ENCODE results near the gene CENPO. TPM values are rescaled to one million over a fixed set of nuclear protein-coding genes. Genes with fewer than 3 reads are reported as not detected.

CENPO gene
- total and polyA plus RNA-seq, 12 donors: 2.6 to 16.6 (median 9.5) TPM

GRCh38 chr2:24754985-24755705 lies 38.1 kb upstream of the CENPO start:
- Histone ChIP-seq H3K27me3 (no peaks in the 10 kb centered on the region), H3K36me3 (replicated peaks in 1 of 2) (peaks cover 0 to 62% of the 10 kb centered on the region in 2 donors), H3K4me1 (replicated peaks in 1 of 2) (no peaks in the 10 kb centered on the region), H3K9me3 (replicated peaks in 1 of 3) (no peaks in the 10 kb centered on the region), H3K4me3 (no peak overlapping the region), H3K27ac (no peak overlapping the region)
- DNase-seq: no peak
- TF ChIP-seq, protein P1, sequence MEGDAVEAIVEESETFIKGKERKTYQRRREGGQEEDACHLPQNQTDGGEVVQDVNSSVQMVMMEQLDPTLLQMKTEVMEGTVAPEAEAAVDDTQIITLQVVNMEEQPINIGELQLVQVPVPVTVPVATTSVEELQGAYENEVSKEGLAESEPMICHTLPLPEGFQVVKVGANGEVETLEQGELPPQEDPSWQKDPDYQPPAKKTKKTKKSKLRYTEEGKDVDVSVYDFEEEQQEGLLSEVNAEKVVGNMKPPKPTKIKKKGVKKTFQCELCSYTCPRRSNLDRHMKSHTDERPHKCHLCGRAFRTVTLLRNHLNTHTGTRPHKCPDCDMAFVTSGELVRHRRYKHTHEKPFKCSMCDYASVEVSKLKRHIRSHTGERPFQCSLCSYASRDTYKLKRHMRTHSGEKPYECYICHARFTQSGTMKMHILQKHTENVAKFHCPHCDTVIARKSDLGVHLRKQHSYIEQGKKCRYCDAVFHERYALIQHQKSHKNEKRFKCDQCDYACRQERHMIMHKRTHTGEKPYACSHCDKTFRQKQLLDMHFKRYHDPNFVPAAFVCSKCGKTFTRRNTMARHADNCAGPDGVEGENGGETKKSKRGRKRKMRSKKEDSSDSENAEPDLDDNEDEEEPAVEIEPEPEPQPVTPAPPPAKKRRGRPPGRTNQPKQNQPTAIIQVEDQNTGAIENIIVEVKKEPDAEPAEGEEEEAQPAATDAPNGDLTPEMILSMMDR (IDR thresholded peaks at IDR 0.05): no peak
- no peak for TF ChIP-seq POLR2A (IDR thresholded peaks at IDR 0.05)
- intact Hi-C loops (cut with DNase I): no loop called here
- WGBS, 4 donors: 79 to 86% (median 81%) methylated on average over 3 of the region's 3 CpGs

DNA sequence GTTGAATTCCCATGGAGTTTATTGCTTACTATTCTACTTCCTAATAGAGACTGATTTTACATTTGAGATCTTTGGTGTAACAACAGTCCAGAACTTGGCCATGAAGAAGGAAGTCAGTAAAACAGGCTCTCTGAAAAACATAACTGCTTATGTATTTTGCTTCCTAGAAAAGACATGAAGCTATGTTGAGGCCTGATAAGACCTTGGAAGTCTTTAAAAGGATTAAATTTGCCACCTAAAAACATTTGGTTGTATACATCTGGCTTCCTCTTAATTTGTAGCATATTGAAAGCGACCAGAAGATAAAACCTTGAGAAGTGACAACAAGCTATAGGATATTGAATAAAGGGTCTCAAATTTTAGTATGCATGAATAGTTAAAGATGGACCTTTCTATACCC lies 36.4 kb upstream of the CENPO start:
- H3K27me3 ChIP-seq: no peaks in the 10 kb centered on the region
- H3K36me3 ChIP-seq (replicated peaks in 1 of 2): peaks cover 0 to 59% of the 10 kb centered on the region in 2 donors
- no peaks in the 10 kb centered on the region for H3K9me3 ChIP-seq (replicated peaks in 1 of 3)
- intact Hi-C loops (cut with DNase I): no loop called here
- H3K27ac ChIP-seq: no peak overlapping the region
- WGBS, 4 donors: 91 to 97% (median 94%) methylated on average over 1 of the region's 1 CpG
- no peak overlapping the region for H3K4me3 ChIP-seq
- no peak for DNase-seq
- TF ChIP-seq, protein P1 (IDR thresholded peaks at IDR 0.05): no peak
- TF ChIP-seq POLR2A (IDR thresholded peaks at IDR 0.05): no peak
- no peaks in the 10 kb centered on the region for H3K4me1 ChIP-seq (replicated peaks in 1 of 2)

DNA sequence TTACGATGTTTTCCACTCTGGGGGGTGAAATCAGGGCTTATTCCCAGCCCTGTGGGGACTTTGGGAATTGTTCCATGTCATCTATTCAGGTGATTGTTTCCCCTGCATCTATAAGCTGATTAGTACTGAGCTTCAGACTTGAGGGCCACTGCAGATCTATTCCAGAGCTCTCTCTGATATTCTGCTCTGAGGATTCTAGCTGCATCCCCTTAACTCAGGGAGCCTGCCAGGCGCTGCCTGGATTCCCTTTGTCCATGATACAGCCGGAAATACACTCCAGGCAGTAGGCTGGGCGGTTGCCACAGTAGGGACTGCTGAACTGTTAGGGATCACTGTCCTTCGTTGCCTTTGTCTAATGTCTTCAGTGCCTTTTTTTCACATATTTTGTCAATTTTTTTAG lies 31.4 kb upstream of the CENPO start:
- TF ChIP-seq, protein P1 (IDR thresholded peaks at IDR 0.05): no peak
- no peak for TF ChIP-seq POLR2A (IDR thresholded peaks at IDR 0.05)
- WGBS, 4 donors: 86 to 94% (median 87%) methylated on average over 5 of the region's 5 CpGs
- no peak overlapping the region for H3K4me3 ChIP-seq
- peaks cover 0 to 26% of the 10 kb centered on the region in 2 donors for H3K36me3 ChIP-seq (replicated peaks in 1 of 2)
- no peaks in the 10 kb centered on the region for H3K27me3 ChIP-seq
- no peaks in the 10 kb centered on the region for H3K9me3 ChIP-seq (replicated peaks in 1 of 3)
- intact Hi-C loops (cut with DNase I): no loop called here
- no peak for DNase-seq
- peaks cover 1 to 5% of the 10 kb centered on the region in 2 donors for H3K4me1 ChIP-seq (replicated peaks in 1 of 2)
- H3K27ac ChIP-seq: no peak overlapping the region

- Histone ChIP-seq H3K4me1 (replicated peaks in 1 of 2) (peaks cover 5 to 8% of the 10 kb centered on the region in 2 donors), H3K27me3 (no peaks in the 10 kb centered on the region), H3K4me3 (no peak overlapping the region), H3K9me3 (replicated peaks in 1 of 3) (no peaks in the 10 kb centered on the region), H3K27ac (no peak overlapping the region), H3K36me3 (replicated peaks in 1 of 2) (peaks cover 0 to 25% of the 10 kb centered on the region in 2 donors)
- no peak for DNase-seq
- WGBS, 4 donors: 29 to 39% (median 36%) methylated on average over 2 of the region's 2 CpGs
- TF ChIP-seq, protein P1 (IDR thresholded peaks at IDR 0.05): no peak
- no peak for TF ChIP-seq POLR2A (IDR thresholded peaks at IDR 0.05)
- intact Hi-C loops (cut with DNase I): no loop called here
These were observed 30.7 kb upstream of the CENPO start for GRCh38 chr2:24762518-24762917.
